Measurements from ENCODE around the gene FAM13B. TPM values are rescaled to one million over a fixed set of nuclear protein-coding genes. Genes with fewer than 3 reads are reported as not detected.
A peak's percentile ranks its signal among the peaks of the same experiment; 100 is the strongest.
"Not testable (repeated sequence)": the region's sequence is repeated elsewhere in the genome, so short reads cannot be mapped to it uniquely, and the experiment has no call there.

FAM13B gene
- total RNA-seq = 10 to 100 TPM; 37.7 to 39.7 TPM

GRCh38 chr5:138032572-138033385 lies at the start of gene FAM13B:
Gene FAM13B, minus strand, starts transcription at chr5:138033079. Its CDS starts 13,968 bp downstream, at chr5:138019111.
- Mint-ChIP-seq H3K36me3 (ENCODE audit: low read depth) (peaks cover 29% of the 10 kb centered on the region), H3K27ac (peak within 1 kb of the TSS; percentile 95), H3K9me3 (ENCODE audit: insufficient read depth) (no peaks in the 10 kb centered on the region), H3K27me3 (ENCODE audit: low read depth) (no peaks in the 10 kb centered on the region), H3K4me1 (ENCODE audit: low read depth) (peaks cover 56% of the 10 kb centered on the region), H3K4me3 (peak within 1 kb of the TSS; percentile 92)
- ChIA-PET CTCF (interaction anchor here (1.2 to 8.7 kb wide), 4 partner anchors 32 to 319 kb away, joined by 5 to 235 read pairs (median 7); partner anchors contain the start of gene KDM3B), POLR2A (interaction anchor here (1.1 to 1.4 kb wide), 2 partner anchors 279 to 305 kb away, joined by 3 to 4 read pairs; partner anchors contain the start of gene FAM53C)
- peak; percentile 79 for ATAC-seq
- peak; percentile 87 for DNase-seq

- ChIA-PET POLR2A (no interaction called here), CTCF (interaction anchor here (0.8 to 8.7 kb wide), 12 partner anchors 9 to 303 kb away, joined by 3 to 89 read pairs (median 5); no protein-coding TSS in a partner anchor)
- H3K36me3 Mint-ChIP-seq (ENCODE audit: low read depth) = no peaks in the 10 kb centered on the region
- no peaks in the 10 kb centered on the region for H3K27me3 Mint-ChIP-seq (ENCODE audit: low read depth)
- no peaks in the 10 kb centered on the region for H3K9me3 Mint-ChIP-seq (ENCODE audit: insufficient read depth)
- H3K27ac Mint-ChIP-seq = no peak overlapping the region
- no peak overlapping the region for H3K4me3 Mint-ChIP-seq
- H3K4me1 Mint-ChIP-seq (ENCODE audit: low read depth) = peaks cover 12% of the 10 kb centered on the region
- DNase-seq (no peak), ATAC-seq (no peak)
Measured at GRCh38 chr5:138082033-138082432, 49.2 kb upstream of the FAM13B start.

GRCh38 chr5:138078006-138078643 lies 45.2 kb upstream of the FAM13B start:
- Mint-ChIP-seq H3K27me3 (ENCODE audit: low read depth) (no peaks in the 10 kb centered on the region), H3K36me3 (ENCODE audit: low read depth) (no peaks in the 10 kb centered on the region)

GRCh38 chr5:138077064-138077696 lies 44.3 kb upstream of the FAM13B start:
- ChIA-PET CTCF (interaction anchor here (0.8 to 8.7 kb wide), 30 partner anchors 8 to 448 kb away, joined by 3 to 89 read pairs (median 4); partner anchors contain the start of genes CDC25C, FAM13B, NME5 and PKD2L2), POLR2A (no interaction called here)
- no peaks in the 10 kb centered on the region for H3K9me3 Mint-ChIP-seq (ENCODE audit: insufficient read depth)
- no peaks in the 10 kb centered on the region for H3K36me3 Mint-ChIP-seq (ENCODE audit: low read depth)
- ATAC-seq (no peak), DNase-seq (peak; percentile 60)
- peaks cover 12% of the 10 kb centered on the region for H3K4me1 Mint-ChIP-seq (ENCODE audit: low read depth)
- no peak overlapping the region for H3K4me3 Mint-ChIP-seq
- no peaks in the 10 kb centered on the region for H3K27me3 Mint-ChIP-seq (ENCODE audit: low read depth)
- no peak overlapping the region for H3K27ac Mint-ChIP-seq

More at GRCh38 chr5:138078006-138078643, 45.2 kb upstream of the FAM13B start:
- no peak for DNase-seq
- peaks cover 12% of the 10 kb centered on the region for H3K4me1 Mint-ChIP-seq (ENCODE audit: low read depth)
- no peak overlapping the region for H3K4me3 Mint-ChIP-seq
- ChIA-PET POLR2A (interaction anchor here (0.6 kb wide), 1 partner anchor 324 kb away, joined by 3 read pairs; no protein-coding TSS in a partner anchor), CTCF (interaction anchor here (0.5 to 8.7 kb wide), 20 partner anchors 9 to 276 kb away, joined by 3 to 89 read pairs (median 4); partner anchors contain the start of genes CDC25C and NME5)
- H3K9me3 Mint-ChIP-seq (ENCODE audit: insufficient read depth) = no peaks in the 10 kb centered on the region
- no peak for ATAC-seq
- no peak overlapping the region for H3K27ac Mint-ChIP-seq

GRCh38 chr5:138070026-138070425 lies 37.1 kb upstream of the FAM13B start:
- CTCF ChIA-PET = interaction anchor here (0.8 to 9.8 kb wide), 15 partner anchors 8 to 440 kb away, joined by 3 to 235 read pairs (median 5); partner anchors contain the start of genes FAM13B and NME5
- H3K27ac Mint-ChIP-seq; H3K4me3 Mint-ChIP-seq; H3K36me3 Mint-ChIP-seq (ENCODE audit: low read depth); ATAC-seq; DNase-seq; H3K9me3 Mint-ChIP-seq (ENCODE audit: insufficient read depth); H3K27me3 Mint-ChIP-seq (ENCODE audit: low read depth); H3K4me1 Mint-ChIP-seq (ENCODE audit: low read depth); POLR2A ChIA-PET: not testable (repeated sequence)

- POLR2A ChIA-PET = no interaction called here
- CTCF ChIA-PET = interaction anchor here (0.6 to 9.8 kb wide), 40 partner anchors 8 to 439 kb away, joined by 3 to 235 read pairs (median 4); partner anchors contain the start of genes CDC23, FAM13B and NME5
- DNase-seq (peak; percentile 71), ATAC-seq (peak; percentile 72)
- Mint-ChIP-seq H3K27ac (no peak overlapping the region), H3K9me3 (ENCODE audit: insufficient read depth) (no peaks in the 10 kb centered on the region), H3K4me1 (ENCODE audit: low read depth) (peaks cover 9% of the 10 kb centered on the region), H3K27me3 (ENCODE audit: low read depth) (no peaks in the 10 kb centered on the region), H3K36me3 (ENCODE audit: low read depth) (no peaks in the 10 kb centered on the region), H3K4me3 (no peak overlapping the region)
Measured at GRCh38 chr5:138068742-138069600, 36.1 kb upstream of the FAM13B start.

- H3K27me3 Mint-ChIP-seq (ENCODE audit: low read depth) = no peaks in the 10 kb centered on the region
Measured at GRCh38 chr5:138067945-138068344, 35.1 kb upstream of the FAM13B start.

GRCh38 chr5:138065102-138065501 lies 32.2 kb upstream of the FAM13B start:
- Mint-ChIP-seq H3K4me1 (ENCODE audit: low read depth) (peaks cover 4% of the 10 kb centered on the region), H3K27me3 (ENCODE audit: low read depth) (no peaks in the 10 kb centered on the region), H3K4me3 (no peak overlapping the region), H3K36me3 (ENCODE audit: low read depth) (no peaks in the 10 kb centered on the region), H3K9me3 (ENCODE audit: insufficient read depth) (no peaks in the 10 kb centered on the region), H3K27ac (no peak overlapping the region)
- no peak for ATAC-seq
- ChIA-PET POLR2A (interaction anchor here (1.0 kb wide), 1 partner anchor 29 kb away, joined by 4 read pairs; no protein-coding TSS in a partner anchor), CTCF (interaction anchor here (0.7 to 9.8 kb wide), 10 partner anchors 9 to 435 kb away, joined by 3 to 235 read pairs (median 4); partner anchors contain the start of gene FAM13B)
- DNase-seq = no peak

More at GRCh38 chr5:138067945-138068344, 35.1 kb upstream of the FAM13B start:
- H3K36me3 Mint-ChIP-seq (ENCODE audit: low read depth) = no peaks in the 10 kb centered on the region
- H3K27ac Mint-ChIP-seq = no peak overlapping the region
- ATAC-seq = no peak
- peaks cover 9% of the 10 kb centered on the region for H3K4me1 Mint-ChIP-seq (ENCODE audit: low read depth)
- no peak for DNase-seq
- ChIA-PET POLR2A (no interaction called here), CTCF (interaction anchor here (0.7 to 9.8 kb wide), 14 partner anchors 9 to 438 kb away, joined by 3 to 235 read pairs (median 5); partner anchors contain the start of gene FAM13B)
- no peak overlapping the region for H3K4me3 Mint-ChIP-seq
- no peaks in the 10 kb centered on the region for H3K9me3 Mint-ChIP-seq (ENCODE audit: insufficient read depth)

- H3K9me3 Mint-ChIP-seq (ENCODE audit: insufficient read depth) = no peaks in the 10 kb centered on the region
- H3K27ac Mint-ChIP-seq = no peak overlapping the region
- H3K4me1 Mint-ChIP-seq (ENCODE audit: low read depth) = peaks cover 4% of the 10 kb centered on the region
- ATAC-seq (no peak), DNase-seq (no peak)
- CTCF ChIA-PET = interaction anchor here (0.7 to 9.8 kb wide), 10 partner anchors 8 to 435 kb away, joined by 3 to 235 read pairs (median 4); partner anchors contain the start of gene FAM13B
- H3K36me3 Mint-ChIP-seq (ENCODE audit: low read depth) = no peaks in the 10 kb centered on the region
- H3K27me3 Mint-ChIP-seq (ENCODE audit: low read depth) = no peaks in the 10 kb centered on the region
- POLR2A ChIA-PET = interaction anchor here (1.0 kb wide), 1 partner anchor 28 kb away, joined by 4 read pairs; no protein-coding TSS in a partner anchor
- H3K4me3 Mint-ChIP-seq = no peak overlapping the region
Measured at GRCh38 chr5:138064526-138064925, 31.6 kb upstream of the FAM13B start.

GRCh38 chr5:138054847-138055558 lies 22.1 kb upstream of the FAM13B start:
- ATAC-seq (no peak), DNase-seq (no peak)
- no peaks in the 10 kb centered on the region for H3K9me3 Mint-ChIP-seq (ENCODE audit: insufficient read depth)
- no peak overlapping the region for H3K27ac Mint-ChIP-seq
- no peaks in the 10 kb centered on the region for H3K4me1 Mint-ChIP-seq (ENCODE audit: low read depth)
- H3K4me3 Mint-ChIP-seq = no peak overlapping the region
- ChIA-PET CTCF (interaction anchor here (0.9 to 2.2 kb wide), 4 partner anchors 8 to 79 kb away, joined by 3 to 5 read pairs (median 4); no protein-coding TSS in a partner anchor), POLR2A (interaction anchor here (0.6 kb wide), 1 partner anchor 243 kb away, joined by 3 read pairs; no protein-coding TSS in a partner anchor)
- H3K36me3 Mint-ChIP-seq (ENCODE audit: low read depth) = no peaks in the 10 kb centered on the region
- H3K27me3 Mint-ChIP-seq (ENCODE audit: low read depth) = peaks cover 4% of the 10 kb centered on the region

Measured in activated CD8-positive, alpha-beta T cell treated with anti-CD3 and anti-CD28 coated beads, Interleukin-2, amount 10 ng/mL, durations not matched to agents 7 days and 5 days (primary cell).